NB4 (cell line): Measurements from ENCODE around the gene HDAC5.
A peak's percentile ranks its signal among the peaks of the same experiment; 100 is the strongest.

Experiments used
- DNase-seq: peaks from one replicate; pipeline ENCODE4 v3.0.0; 2010; ENCODE audit warnings: low read depth
- H3K4me3 ChIP-seq: one replicate; pipeline ENCODE4 v1.5.1; 2011; ENCODE audit warnings: mild to moderate bottlenecking, low read depth, low read length, moderate library complexity
- MYC ChIP-seq: IDR thresholded peaks from 2 replicates; pipeline ENCODE4 v1.6.1; 2011; ENCODE audit warnings: low read depth, low read length
- POLR2A ChIP-seq: IDR thresholded peaks from 2 replicates; pipeline ENCODE4 v1.6.1; 2011; ENCODE audit warnings: mild to moderate bottlenecking; ENCODE audit not compliant: insufficient read length; ENCODE audit errors: extremely low read depth
- TF ChIP-seq, protein P1 (sequence below): IDR thresholded peaks from 2 replicates; pipeline ENCODE4 v1.6.1; 2011; ENCODE audit warnings: low read depth, low read length
- TF ChIP-seq, protein P2 (sequence below): IDR thresholded peaks from one replicate; pipeline ENCODE4 v1.5.1; 2012; ENCODE audit warnings: low read depth, low read length

HDAC5 gene

DNA sequence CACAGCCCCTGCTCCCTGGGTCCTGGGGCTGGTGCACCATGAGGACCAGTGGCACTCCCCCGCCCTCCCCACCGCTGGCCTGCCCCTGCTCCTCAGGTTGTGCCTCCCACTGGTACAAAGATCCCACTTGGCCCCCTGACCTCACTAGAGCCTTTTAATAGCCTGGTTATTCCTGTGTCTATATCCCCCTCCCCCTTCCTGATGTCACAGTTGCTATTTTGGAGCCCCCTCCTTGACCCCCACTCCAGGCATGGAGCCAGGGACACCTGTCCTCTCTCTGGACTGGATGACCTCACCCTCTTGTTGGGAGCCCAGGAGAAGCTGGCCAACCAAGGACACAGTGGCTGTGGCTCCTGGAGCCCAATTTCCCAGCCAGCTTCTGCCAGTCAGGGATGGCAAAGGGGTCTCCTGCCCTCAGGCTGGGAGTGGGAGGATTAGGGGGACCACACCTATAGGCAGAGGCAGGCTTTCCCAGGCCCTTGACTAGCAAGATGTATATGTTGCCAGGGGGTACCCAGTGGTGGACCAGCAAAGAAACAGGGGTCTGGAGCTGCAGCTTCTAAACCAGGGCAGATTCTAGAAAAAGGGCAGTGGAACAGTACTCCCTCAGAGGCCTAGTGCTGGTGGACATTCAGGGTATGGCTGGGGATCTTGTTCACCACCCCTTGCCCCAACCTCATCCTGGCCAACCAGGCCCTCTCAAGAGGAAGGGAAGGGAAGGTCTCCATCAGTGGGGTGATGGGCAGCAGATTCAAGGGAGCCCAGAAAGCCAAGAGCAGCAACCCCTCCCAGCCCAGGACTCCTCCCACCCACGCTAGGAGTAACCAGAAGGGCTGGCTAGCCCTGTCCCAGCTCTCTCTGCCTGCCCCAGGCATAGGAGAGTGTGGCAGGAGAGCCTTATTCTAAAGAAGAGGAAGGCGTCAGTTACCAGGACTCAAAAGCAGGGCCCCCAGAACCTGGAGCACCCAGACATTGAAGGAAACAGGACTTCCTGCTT is 10.9 kb downstream of the HDAC5 start:
- TF ChIP-seq MYC = no peak
- TF ChIP-seq POLR2A = no peak
- TF ChIP-seq, protein P1, sequence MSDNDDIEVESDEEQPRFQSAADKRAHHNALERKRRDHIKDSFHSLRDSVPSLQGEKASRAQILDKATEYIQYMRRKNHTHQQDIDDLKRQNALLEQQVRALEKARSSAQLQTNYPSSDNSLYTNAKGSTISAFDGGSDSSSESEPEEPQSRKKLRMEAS = no peak
- TF ChIP-seq, protein P2, sequence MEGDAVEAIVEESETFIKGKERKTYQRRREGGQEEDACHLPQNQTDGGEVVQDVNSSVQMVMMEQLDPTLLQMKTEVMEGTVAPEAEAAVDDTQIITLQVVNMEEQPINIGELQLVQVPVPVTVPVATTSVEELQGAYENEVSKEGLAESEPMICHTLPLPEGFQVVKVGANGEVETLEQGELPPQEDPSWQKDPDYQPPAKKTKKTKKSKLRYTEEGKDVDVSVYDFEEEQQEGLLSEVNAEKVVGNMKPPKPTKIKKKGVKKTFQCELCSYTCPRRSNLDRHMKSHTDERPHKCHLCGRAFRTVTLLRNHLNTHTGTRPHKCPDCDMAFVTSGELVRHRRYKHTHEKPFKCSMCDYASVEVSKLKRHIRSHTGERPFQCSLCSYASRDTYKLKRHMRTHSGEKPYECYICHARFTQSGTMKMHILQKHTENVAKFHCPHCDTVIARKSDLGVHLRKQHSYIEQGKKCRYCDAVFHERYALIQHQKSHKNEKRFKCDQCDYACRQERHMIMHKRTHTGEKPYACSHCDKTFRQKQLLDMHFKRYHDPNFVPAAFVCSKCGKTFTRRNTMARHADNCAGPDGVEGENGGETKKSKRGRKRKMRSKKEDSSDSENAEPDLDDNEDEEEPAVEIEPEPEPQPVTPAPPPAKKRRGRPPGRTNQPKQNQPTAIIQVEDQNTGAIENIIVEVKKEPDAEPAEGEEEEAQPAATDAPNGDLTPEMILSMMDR = no peak
- H3K4me3 ChIP-seq = no peak overlapping the region
- no peak for DNase-seq

DNA sequence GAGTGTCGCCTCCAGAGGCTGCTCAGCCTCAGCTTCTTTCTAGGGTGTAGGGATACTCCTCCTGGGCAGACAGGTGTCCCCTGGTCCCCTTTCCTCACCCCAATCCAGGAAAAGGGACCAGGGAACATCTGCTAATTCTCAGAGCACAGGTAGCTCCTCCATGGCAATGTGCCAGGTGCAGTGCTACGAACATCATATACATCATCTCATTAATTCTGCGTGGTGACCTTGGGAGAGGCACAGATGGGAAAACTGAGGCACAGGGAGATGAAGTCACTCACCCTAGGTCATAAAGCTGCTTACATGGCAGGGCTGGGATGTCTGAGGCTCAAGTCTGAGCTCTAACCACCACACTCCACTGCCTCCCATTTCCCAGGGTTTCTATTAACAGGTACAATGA is 11.7 kb downstream of the HDAC5 start:
- H3K4me3 ChIP-seq = no peak overlapping the region
- DNase-seq = no peak
- no peak for TF ChIP-seq POLR2A
- TF ChIP-seq, protein P2 = no peak
- no peak for TF ChIP-seq MYC
- TF ChIP-seq, protein P1 = no peak

DNA sequence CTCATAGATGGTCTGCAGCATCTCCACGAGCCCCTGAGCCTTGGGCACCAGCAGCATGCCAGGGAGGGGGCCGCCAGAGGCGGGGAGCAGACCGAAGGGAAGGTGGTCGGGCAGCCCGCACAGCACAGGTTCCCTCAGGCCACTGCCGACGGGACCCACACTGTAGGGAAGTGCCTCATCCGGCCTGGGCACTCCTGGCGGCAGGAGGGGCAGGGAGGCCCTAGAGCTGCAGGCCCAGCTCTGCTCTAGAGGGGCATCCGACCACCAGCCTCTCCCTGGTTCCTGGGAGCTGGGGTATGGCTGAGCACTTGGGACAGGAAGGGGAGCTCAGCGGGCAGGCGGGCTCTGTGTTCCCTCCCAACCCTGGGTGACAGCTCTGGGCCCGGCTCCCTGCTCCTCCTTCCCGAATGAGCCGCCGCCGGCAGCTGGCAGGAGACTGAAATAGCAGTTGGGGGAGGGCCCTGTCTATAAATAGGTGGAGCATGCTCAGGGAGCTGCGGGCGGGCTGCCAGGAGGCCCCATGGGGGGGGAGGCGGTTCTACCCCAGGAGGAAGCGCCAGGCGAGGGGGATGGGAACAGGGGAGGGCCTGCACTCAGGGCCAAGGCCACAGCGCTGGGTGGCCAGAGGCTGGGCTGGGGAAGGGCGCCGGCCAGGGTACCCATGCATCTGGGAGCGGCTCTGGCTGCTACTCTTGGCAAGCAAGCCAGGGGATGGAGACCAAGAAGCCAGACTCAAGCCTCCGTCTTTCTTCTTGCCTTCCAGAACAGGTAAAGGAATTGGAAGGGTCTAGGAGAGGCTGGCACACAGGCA is 12.4 kb downstream of the HDAC5 start:
- DNase-seq = peak; percentile 96

DNA sequence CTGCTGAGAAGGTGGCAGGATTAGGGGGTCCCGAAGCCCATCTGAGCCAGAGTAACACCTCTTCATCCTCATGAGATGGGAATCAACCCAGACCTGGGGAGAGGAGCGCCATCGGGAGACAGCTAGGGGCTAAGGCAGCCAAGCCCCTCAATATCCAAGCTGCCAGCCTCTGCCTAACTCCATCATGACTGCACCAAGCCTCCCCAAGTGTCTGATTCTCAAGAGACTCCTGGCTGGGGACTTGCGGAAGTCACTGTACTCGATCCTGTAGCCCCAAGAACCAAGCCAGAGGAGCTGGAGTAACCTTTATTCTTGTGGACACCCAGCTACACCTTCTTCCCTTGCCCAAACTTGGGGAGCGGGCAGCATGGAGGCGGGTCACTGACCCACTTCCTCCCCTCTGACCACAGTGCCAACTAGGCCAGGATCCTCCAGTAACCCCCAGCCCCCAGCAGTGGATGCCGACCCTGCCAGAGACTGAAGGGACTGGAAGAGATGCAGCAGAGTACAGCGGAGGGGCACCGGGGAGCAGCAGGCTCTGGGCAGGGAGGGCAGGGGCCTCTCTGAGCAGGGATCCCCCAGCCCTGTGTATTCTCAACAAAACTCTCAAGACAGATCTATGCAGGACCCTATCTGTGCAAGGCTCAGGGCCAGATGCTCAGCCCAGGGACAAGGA is 13.3 kb downstream of the HDAC5 start:
- DNase-seq = no peak
- TF ChIP-seq POLR2A = no peak
- no peak for TF ChIP-seq MYC
- TF ChIP-seq, protein P1 = no peak
- TF ChIP-seq, protein P2 = no peak
- H3K4me3 ChIP-seq = peak overlapping the region; percentile 62

More for the DNA sequence above, 12.4 kb downstream of the HDAC5 start:
- H3K4me3 ChIP-seq = peak overlapping the region; percentile 62
- TF ChIP-seq, protein P1 = peak; percentile 76
- TF ChIP-seq MYC (peak; percentile 78), POLR2A (peak; percentile 43)
- TF ChIP-seq, protein P2 = no peak

DNA sequence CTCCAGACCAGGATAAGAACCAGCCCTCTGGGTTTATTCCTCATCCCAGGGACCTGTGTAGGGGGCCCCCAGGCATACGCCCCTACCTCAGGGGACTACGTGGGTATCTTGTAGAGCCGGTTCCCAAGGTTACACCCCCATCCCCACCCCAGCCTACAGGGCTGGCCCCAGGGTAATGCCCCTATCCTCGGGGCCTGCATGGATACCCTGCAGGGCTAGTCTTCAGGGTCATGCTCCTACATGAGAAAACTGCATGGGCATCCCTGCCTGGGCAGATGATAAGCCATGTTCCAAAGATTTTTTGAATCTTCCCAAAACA is 14.2 kb downstream of the HDAC5 start:
- TF ChIP-seq MYC (no peak), POLR2A (no peak)
- TF ChIP-seq, protein P1 = no peak
- TF ChIP-seq, protein P2 = no peak
- no peak for DNase-seq
- H3K4me3 ChIP-seq = no peak overlapping the region
